ENCODE results near the gene TFDP1.
A peak's percentile ranks its signal among the peaks of the same experiment; 100 is the strongest.

Gene TFDP1

GRCh38 chr13:113635048-113635420 lies 50.5 kb downstream of the TFDP1 start:
- DNase-seq: no peak

GRCh38 chr13:113635709-113636108 lies 51.2 kb downstream of the TFDP1 start:
- no peak for DNase-seq

- DNase-seq: no peak
Observed at GRCh38 chr13:113636266-113636963, 51.9 kb downstream of the TFDP1 start.

GRCh38 chr13:113637262-113638160 lies 53.0 kb downstream of the TFDP1 start:
- no peak for DNase-seq

GRCh38 chr13:113638173-113638746 lies 53.7 kb downstream of the TFDP1 start:
- DNase-seq: no peak

- no peak for DNase-seq
Observed at GRCh38 chr13:113638806-113639205, 54.3 kb downstream of the TFDP1 start.

- DNase-seq: no peak
Observed at GRCh38 chr13:113639616-113640262, 55.2 kb downstream of the TFDP1 start.

GRCh38 chr13:113641426-113641825 lies 56.9 kb downstream of the TFDP1 start:
- DNase-seq: no peak

- no peak for DNase-seq
Observed at GRCh38 chr13:113642563-113642962, 58.0 kb downstream of the TFDP1 start.

- DNase-seq: no peak
Observed at GRCh38 chr13:113643593-113643992, 59.0 kb downstream of the TFDP1 start.

- no peak for DNase-seq
Observed at GRCh38 chr13:113644800-113645199, 60.2 kb downstream of the TFDP1 start.

- no peak for DNase-seq
Observed at GRCh38 chr13:113645329-113645728, 60.8 kb downstream of the TFDP1 start.

- no peak for DNase-seq
Observed at GRCh38 chr13:113646376-113646775, 61.8 kb downstream of the TFDP1 start.

GRCh38 chr13:113646921-113647340 lies 62.4 kb downstream of the TFDP1 start:
- no peak for DNase-seq

- peak; percentile 39 for DNase-seq
Observed at GRCh38 chr13:113647351-113648215, 63.0 kb downstream of the TFDP1 start.

- no peak for DNase-seq
Observed at GRCh38 chr13:113648216-113648610, 63.7 kb downstream of the TFDP1 start.

- DNase-seq: no peak
Observed at GRCh38 chr13:113649212-113649611, 64.7 kb downstream of the TFDP1 start.

- DNase-seq: no peak
Observed at GRCh38 chr13:113650275-113650674, 65.7 kb downstream of the TFDP1 start.

GRCh38 chr13:113650731-113651148 lies 66.2 kb downstream of the TFDP1 start:
- DNase-seq: no peak

- no peak for DNase-seq
Observed at GRCh38 chr13:113651511-113652403, 67.2 kb downstream of the TFDP1 start.

Data from EL (cell line).